ENCODE results near the gene ITIH5.

DNA sequence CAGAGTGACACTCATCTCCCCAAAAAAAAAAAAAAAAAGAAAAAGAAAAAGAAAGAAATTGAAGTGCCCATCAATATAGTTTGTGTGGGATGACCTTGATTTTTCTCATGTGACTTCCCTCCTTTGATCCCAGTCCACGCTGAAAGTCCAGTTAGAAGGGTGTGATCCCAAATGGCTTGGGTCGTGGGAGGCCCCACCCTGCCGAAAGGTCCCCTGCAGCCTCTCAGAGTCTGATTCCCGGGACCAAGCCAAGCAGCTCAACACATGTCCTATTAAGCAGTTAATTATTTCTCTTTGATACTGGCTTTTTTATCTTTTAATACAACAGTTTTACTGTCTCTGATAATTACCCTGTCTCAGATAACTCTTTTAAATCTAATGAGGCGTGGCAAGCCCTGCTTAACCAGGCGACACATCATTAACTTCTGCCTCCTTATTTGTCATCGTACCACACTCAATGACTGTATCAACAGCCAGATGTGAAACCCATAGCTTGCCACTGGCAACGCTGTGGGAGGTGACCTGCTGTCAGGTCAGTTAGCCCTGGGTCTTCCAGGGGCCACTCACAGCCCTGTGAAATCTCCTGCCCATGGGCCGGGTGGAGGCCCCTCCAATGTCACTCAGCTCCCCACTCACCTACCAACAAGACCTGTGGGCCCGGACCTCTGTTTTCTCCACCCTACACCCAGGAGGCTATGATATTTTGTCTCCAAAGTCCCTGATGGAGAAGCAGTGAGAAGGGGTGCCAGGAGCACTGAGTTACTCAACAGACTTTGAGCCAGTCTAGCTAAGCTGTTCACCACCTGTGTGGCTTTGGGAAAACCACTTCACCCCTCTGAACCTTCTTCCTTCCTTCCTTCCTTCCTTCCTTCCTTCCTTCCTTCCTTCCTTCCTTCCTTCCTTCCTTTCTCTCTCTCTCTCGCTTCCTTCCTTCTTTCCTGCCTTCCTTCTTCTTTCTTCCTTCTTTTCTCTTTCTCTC, 146.0 kb downstream of the ITIH5 start:
- TF ChIP-seq POLR2A (IDR thresholded peaks at IDR 0.05) (no peak), CTCF (IDR thresholded peaks at IDR 0.05 in 8 of 11, conservative IDR thresholded peaks at IDR 0.05 in 3 of 11) (no peak), POLR2AphosphoS5 (IDR thresholded peaks at IDR 0.05) (no peak)

Measured in spleen (tissue), 7 donors.